Activated B cell treated with CpG ODN at 0.5 μM for 24 hours (primary cell): Measurements from ENCODE around the gene FAAP100. TPM values are rescaled to one million over a fixed set of nuclear protein-coding genes. Genes with fewer than 3 reads are reported as not detected.

Experiments used
- ATAC-seq: fragments of 200-7000 bp; cut with Tn5 transposase; one replicate; pipeline ENCODE4 v1.10.0; 2021; ENCODE audit warnings: low read depth, mild to moderate bottlenecking, moderate library complexity
- CTCF ChIA-PET: fragments of 350-600 bp; sonication (Branson Sonifier 250); formaldehyde crosslinking; loops from one replicate; lab custom pipeline; 2021; ENCODE audit warnings: antibody characterized with exemption; lab: Charles Lee
- POLR2A ChIA-PET: fragments of 350-600 bp; sonication (Branson Sonifier 250); formaldehyde crosslinking; loops from one replicate; lab custom pipeline; 2021; ENCODE audit warnings: antibody characterized with exemption; lab: Charles Lee
- DNase-seq: peaks from one replicate; pipeline ENCODE4 v3.0.0; 2022
- H3K27ac Mint-ChIP-seq: one replicate; pipeline ENCODE4 v1.8.0; 2020; ENCODE audit warnings: mixed read lengths
- H3K27me3 Mint-ChIP-seq: one replicate; pipeline ENCODE4 v1.8.0; 2021; ENCODE audit warnings: mixed read lengths
- H3K36me3 Mint-ChIP-seq: one replicate; pipeline ENCODE4 v1.8.0; 2021; ENCODE audit warnings: low read depth, mixed read lengths
- H3K4me1 Mint-ChIP-seq: one replicate; pipeline ENCODE4 v1.8.0; 2021; ENCODE audit warnings: mixed read lengths
- H3K4me3 Mint-ChIP-seq: one replicate; pipeline ENCODE4 v1.8.0; 2020; ENCODE audit warnings: mild to moderate bottlenecking, mixed read lengths
- H3K9me3 Mint-ChIP-seq: one replicate; pipeline ENCODE4 v1.8.0; 2020; ENCODE audit warnings: mixed read lengths
- intact Hi-C: fragments of 100-400 bp; cut with micrococcal nuclease; formaldehyde crosslinking; loops from one replicate; pipeline ENCODE4 v1.15.1; 2024
- total RNA-seq: library from RNA; stranded (reverse); gene quantifications from 2 replicates; pipeline ENCODE4 v1.2.3, GENCODE V29; 2022
- TF ChIP-seq, protein P1 (sequence below): fragments of 200-600 bp; IDR thresholded peaks from one replicate; pipeline ENCODE4 v1.8.0; 2022; ENCODE audit warnings: antibody characterized with exemption, mild to moderate bottlenecking

FAAP100 gene
- total RNA-seq, 1 donor from 2014 or later: 48.2 TPM

GRCh38 chr17:81493198-81494038 is 58.7 kb downstream of the FAAP100 start:
- Mint-ChIP-seq H3K27ac (no peak overlapping the region), H3K9me3 (no peaks in the 10 kb centered on the region), H3K4me1 (peaks cover 6% of the 10 kb centered on the region), H3K4me3 (no peak overlapping the region), H3K36me3 (no peaks in the 10 kb centered on the region), H3K27me3 (peaks cover 9% of the 10 kb centered on the region)
- no peak for DNase-seq
- CTCF ChIA-PET: interaction anchor here (1.4 kb wide), 1 partner anchor 107 kb away, joined by 3 read pairs; no protein-coding TSS in a partner anchor
- TF ChIP-seq, protein P1, sequence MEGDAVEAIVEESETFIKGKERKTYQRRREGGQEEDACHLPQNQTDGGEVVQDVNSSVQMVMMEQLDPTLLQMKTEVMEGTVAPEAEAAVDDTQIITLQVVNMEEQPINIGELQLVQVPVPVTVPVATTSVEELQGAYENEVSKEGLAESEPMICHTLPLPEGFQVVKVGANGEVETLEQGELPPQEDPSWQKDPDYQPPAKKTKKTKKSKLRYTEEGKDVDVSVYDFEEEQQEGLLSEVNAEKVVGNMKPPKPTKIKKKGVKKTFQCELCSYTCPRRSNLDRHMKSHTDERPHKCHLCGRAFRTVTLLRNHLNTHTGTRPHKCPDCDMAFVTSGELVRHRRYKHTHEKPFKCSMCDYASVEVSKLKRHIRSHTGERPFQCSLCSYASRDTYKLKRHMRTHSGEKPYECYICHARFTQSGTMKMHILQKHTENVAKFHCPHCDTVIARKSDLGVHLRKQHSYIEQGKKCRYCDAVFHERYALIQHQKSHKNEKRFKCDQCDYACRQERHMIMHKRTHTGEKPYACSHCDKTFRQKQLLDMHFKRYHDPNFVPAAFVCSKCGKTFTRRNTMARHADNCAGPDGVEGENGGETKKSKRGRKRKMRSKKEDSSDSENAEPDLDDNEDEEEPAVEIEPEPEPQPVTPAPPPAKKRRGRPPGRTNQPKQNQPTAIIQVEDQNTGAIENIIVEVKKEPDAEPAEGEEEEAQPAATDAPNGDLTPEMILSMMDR: no peak
- POLR2A ChIA-PET: interaction anchor here (0.7 to 1.0 kb wide), 3 partner anchors 12 to 21 kb away, joined by 3 to 4 read pairs (median 4); no protein-coding TSS in a partner anchor
- intact Hi-C loops: no loop called here
- no peak for ATAC-seq

DNA sequence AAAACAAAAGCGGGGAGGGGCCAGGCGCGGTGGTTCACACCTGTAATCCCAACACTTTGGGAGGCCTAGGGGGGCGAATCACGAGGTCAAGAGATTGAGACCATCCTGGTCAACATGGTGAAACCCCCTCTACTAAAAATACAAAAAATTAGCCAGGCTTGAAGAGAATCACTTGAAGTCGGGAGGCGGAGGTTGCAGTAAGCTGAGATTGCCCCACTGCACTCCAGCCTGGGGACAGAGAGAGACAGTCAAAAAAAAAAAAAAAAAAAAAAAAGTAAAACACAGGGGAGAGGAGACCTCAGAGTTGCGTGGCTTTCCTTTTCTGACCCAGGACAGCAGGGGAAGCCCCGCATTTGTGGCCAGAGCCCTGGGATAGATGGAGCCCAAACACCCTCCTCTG is 59.4 kb downstream of the FAAP100 start:
- DNase-seq (no peak), ATAC-seq (no peak)
- CTCF ChIA-PET: interaction anchor here (1.4 kb wide), 1 partner anchor 108 kb away, joined by 3 read pairs; no protein-coding TSS in a partner anchor
- peaks cover 9% of the 10 kb centered on the region for H3K27me3 Mint-ChIP-seq
- H3K9me3 Mint-ChIP-seq: no peaks in the 10 kb centered on the region
- H3K36me3 Mint-ChIP-seq: no peaks in the 10 kb centered on the region
- H3K27ac Mint-ChIP-seq: no peak overlapping the region
- H3K4me1 Mint-ChIP-seq: peaks cover 6% of the 10 kb centered on the region
- POLR2A ChIA-PET: interaction anchor here (0.7 kb wide), 1 partner anchor 21 kb away, joined by 4 read pairs; no protein-coding TSS in a partner anchor
- TF ChIP-seq, protein P1: no peak
- intact Hi-C loops: no loop called here
- H3K4me3 Mint-ChIP-seq: no peak overlapping the region

DNA sequence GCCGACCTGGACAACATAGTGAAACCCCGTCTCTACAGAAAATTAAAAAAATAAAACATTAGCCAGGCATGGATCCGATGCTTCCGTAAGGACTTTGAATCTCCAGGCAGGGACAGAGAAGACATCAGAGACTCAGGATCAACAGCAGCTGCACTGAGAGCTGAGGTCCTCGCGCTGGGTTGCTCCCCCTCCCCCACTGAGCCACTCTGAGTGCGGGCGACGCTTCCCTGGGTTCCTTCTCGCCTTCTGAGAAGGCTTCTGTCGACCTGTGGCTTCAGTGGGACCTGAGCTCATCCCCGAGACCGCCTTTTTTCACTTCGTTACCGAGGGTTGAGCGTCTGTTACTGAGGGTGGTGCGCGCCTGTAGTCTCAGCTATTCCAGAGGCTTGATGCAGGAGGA is 60.0 kb downstream of the FAAP100 start:
- no peak overlapping the region for H3K4me3 Mint-ChIP-seq
- peaks cover 9% of the 10 kb centered on the region for H3K27me3 Mint-ChIP-seq
- no peak overlapping the region for H3K27ac Mint-ChIP-seq
- H3K36me3 Mint-ChIP-seq: no peaks in the 10 kb centered on the region
- TF ChIP-seq, protein P1: no peak
- no peak for ATAC-seq
- no peak for DNase-seq
- peaks cover 7% of the 10 kb centered on the region for H3K4me1 Mint-ChIP-seq
- H3K9me3 Mint-ChIP-seq: no peaks in the 10 kb centered on the region
- ChIA-PET CTCF (no interaction called here), POLR2A (interaction anchor here (0.7 to 1.1 kb wide), 3 partner anchors 16 to 235 kb away, joined by 3 to 6 read pairs (median 4); no protein-coding TSS in a partner anchor)
- intact Hi-C loops: no loop called here

GRCh38 chr17:81491761-81492160 is 60.4 kb downstream of the FAAP100 start:
- POLR2A ChIA-PET: interaction anchor here (0.7 to 1.1 kb wide), 3 partner anchors 17 to 234 kb away, joined by 3 to 6 read pairs (median 4); no protein-coding TSS in a partner anchor
- TF ChIP-seq, protein P1: no peak
- H3K27ac Mint-ChIP-seq: no peak overlapping the region
- no peak for ATAC-seq
- H3K9me3 Mint-ChIP-seq: no peaks in the 10 kb centered on the region
- peaks cover 9% of the 10 kb centered on the region for H3K27me3 Mint-ChIP-seq
- CTCF ChIA-PET: no interaction called here
- H3K36me3 Mint-ChIP-seq: no peaks in the 10 kb centered on the region
- DNase-seq: no peak
- no peak overlapping the region for H3K4me3 Mint-ChIP-seq
- H3K4me1 Mint-ChIP-seq: peaks cover 7% of the 10 kb centered on the region
- intact Hi-C loops: no loop called here

DNA sequence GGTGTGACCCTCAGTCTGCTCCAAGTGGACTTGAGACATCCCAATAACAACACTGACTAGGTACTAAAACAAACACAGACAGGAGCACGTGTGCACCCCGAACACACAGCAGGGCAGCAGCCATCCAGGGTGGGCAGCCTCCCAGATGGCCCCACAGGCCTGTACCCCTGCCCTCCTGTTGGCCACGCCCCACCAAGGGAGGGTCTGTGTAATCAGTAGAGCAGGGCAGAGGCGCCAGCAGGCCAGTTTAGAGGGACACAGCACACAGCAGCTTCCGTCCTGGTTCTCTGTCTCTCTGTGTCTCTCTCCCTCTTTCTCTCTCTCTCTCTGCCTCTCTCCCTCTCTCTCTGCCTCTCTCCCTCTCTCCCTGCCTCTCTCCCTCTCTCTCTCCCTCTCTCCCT is 61.0 kb downstream of the FAAP100 start:
- no peak overlapping the region for H3K27ac Mint-ChIP-seq
- H3K4me1 Mint-ChIP-seq: peaks cover 7% of the 10 kb centered on the region
- CTCF ChIA-PET: no interaction called here
- ATAC-seq (no peak), DNase-seq (no peak)
- H3K27me3 Mint-ChIP-seq: peaks cover 9% of the 10 kb centered on the region
- POLR2A ChIA-PET: interaction anchor here (0.7 to 3.9 kb wide), 4 partner anchors 17 to 1195 kb away, joined by 3 to 34 read pairs (median 4); no protein-coding TSS in a partner anchor
- intact Hi-C loops: no loop called here
- H3K9me3 Mint-ChIP-seq: no peaks in the 10 kb centered on the region
- TF ChIP-seq, protein P1: no peak
- H3K4me3 Mint-ChIP-seq: no peak overlapping the region
- no peaks in the 10 kb centered on the region for H3K36me3 Mint-ChIP-seq
